Measurements from ENCODE around the gene PRRT3.

DNA sequence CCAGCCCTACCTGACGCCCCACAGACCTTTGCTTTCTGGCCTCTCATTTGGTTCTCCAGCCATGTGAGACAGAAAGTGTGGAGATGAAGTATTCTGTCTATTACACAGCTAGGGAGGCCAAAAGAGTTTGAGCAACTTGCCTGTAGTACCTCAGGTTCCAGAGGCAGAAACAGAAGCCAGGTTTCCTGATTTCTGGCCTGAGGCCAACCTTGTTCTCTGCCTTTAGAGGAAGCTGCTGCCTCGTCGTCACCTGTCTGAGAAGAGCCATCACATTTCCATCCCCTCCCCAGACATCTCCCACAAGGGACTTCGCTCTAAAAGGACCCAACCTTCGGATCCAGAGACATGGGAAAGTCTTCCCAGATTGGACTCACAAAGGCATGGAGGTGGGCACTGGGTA lies 45.7 kb downstream of the PRRT3 start:
- TF ChIP-seq FOXK2 (IDR thresholded peaks at IDR 0.05) (no peak), BHLHE40 (IDR thresholded peaks at IDR 0.05; ENCODE audit: borderline replicate concordance) (no peak), ARNT (IDR thresholded peaks at IDR 0.05) (no peak), SUZ12 (IDR thresholded peaks at IDR 0.05) (no peak), FOXM1 (IDR thresholded peaks at IDR 0.05; ENCODE audit: borderline replicate concordance) (no peak), SP1 (IDR thresholded peaks at IDR 0.05) (no peak), ZNF384 (IDR thresholded peaks at IDR 0.05) (no peak), TARDBP (IDR thresholded peaks at IDR 0.05) (no peak), NFRKB (IDR thresholded peaks at IDR 0.05) (no peak), ELF4 (IDR thresholded peaks at IDR 0.05) (no peak)
- TF ChIP-seq, protein P1, sequence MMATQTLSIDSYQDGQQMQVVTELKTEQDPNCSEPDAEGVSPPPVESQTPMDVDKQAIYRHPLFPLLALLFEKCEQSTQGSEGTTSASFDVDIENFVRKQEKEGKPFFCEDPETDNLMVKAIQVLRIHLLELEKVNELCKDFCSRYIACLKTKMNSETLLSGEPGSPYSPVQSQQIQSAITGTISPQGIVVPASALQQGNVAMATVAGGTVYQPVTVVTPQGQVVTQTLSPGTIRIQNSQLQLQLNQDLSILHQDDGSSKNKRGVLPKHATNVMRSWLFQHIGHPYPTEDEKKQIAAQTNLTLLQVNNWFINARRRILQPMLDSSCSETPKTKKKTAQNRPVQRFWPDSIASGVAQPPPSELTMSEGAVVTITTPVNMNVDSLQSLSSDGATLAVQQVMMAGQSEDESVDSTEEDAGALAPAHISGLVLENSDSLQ (IDR thresholded peaks at IDR 0.05): no peak

All from HEK293T (cell line).